Endothelial cell of umbilical vein (primary cell): ENCODE data around the gene MRPS16. TPM values are rescaled to one million over a fixed set of nuclear protein-coding genes. Genes with fewer than 3 reads are reported as not detected.

Experiments used
- BruUV-seq: library from RNA; stranded (reverse); fragments of 400-500 nt; replicated peaks from 2 replicates; lab custom pipeline; 2021; lab: Mats Ljungman, UMichigan
- CTCF ChIA-PET: fragments of 300-600, 350-600 bp; sonication (Branson Sonifier 250); formaldehyde crosslinking; loops from one replicate; lab custom pipeline; 2021; ENCODE audit warnings: antibody characterized with exemption, inconsistent platforms; lab: Charles Lee
- POLR2A ChIA-PET: fragments of 300-600, 350-600 bp; sonication (Branson Sonifier 250); formaldehyde crosslinking; loops from one replicate; lab custom pipeline; 2021; ENCODE audit warnings: antibody characterized with exemption, inconsistent platforms; lab: Charles Lee
- DNase-seq: peaks from one replicate; pipeline ENCODE4 v3.0.0-alpha.2; 2011; ENCODE audit warnings: low read depth, low spot score
- FAIRE-seq: peaks from 2 replicates; lab custom pipeline; 2011; peaks lifted over from hg19 to GRCh38; lab: Jason Lieb, UNC
- H2AFZ ChIP-seq: 2 replicates; pipeline ENCODE4 v1.6.0; 2012; ENCODE audit warnings: low read depth, low read length, control low read depth, inconsistent platforms
- H3K27ac ChIP-seq: 2 replicates; pipeline ENCODE4 v1.5.1; 2011; ENCODE audit warnings: low read depth, mild to moderate bottlenecking, control low read depth, low read length, moderate library complexity; ENCODE audit not compliant: insufficient read depth
- H3K27me3 ChIP-seq, 2 experiments: 2 replicates each; pipeline versions ENCODE4 v1.6.0 to v1.6.1; 2011; ENCODE audit warnings: low read length in 2 of 2, mixed read lengths in 1 of 2; ENCODE audit not compliant: control insufficient read depth in 2 of 2, insufficient read depth in 2 of 2
- H3K36me3 ChIP-seq, 2 experiments: 2 replicates in 1 of 2; 3 replicates in 1 of 2; pipeline ENCODE4 v1.5.1; 2011; ENCODE audit warnings: low read length in 2 of 2, mild to moderate bottlenecking in 1 of 2, moderate library complexity in 1 of 2; ENCODE audit not compliant: control insufficient read depth in 2 of 2, insufficient read depth in 2 of 2; ENCODE audit errors: extremely low read depth in 1 of 2
- H3K4me1 ChIP-seq: 3 replicates; pipeline ENCODE4 v1.5.1; 2011; ENCODE audit warnings: mild to moderate bottlenecking, low read length; ENCODE audit not compliant: control insufficient read depth, insufficient read depth; ENCODE audit errors: extremely low read depth
- H3K4me2 ChIP-seq: 2 replicates; pipeline ENCODE4 v1.6.1; 2011; ENCODE audit warnings: low read length, control low read depth, mixed read lengths; ENCODE audit not compliant: insufficient read depth
- H3K4me3 ChIP-seq, 3 experiments: fragments of 200-600 bp in 1 of 3; sonication (generic), shearing (Covaris generic) in 1 of 3; replicated peaks in 1 of 3; 2 replicates each; pipeline ENCODE4 v1.5.1; 2011 to 2016; ENCODE audit warnings: control low read depth in 3 of 3, low read length in 3 of 3, mild to moderate bottlenecking in 2 of 3, inconsistent platforms in 1 of 3, low read depth in 1 of 3, moderate library complexity in 1 of 3; ENCODE audit not compliant: insufficient read depth in 1 of 3
- H3K79me2 ChIP-seq: 2 replicates; pipeline ENCODE4 v1.6.0; 2012; ENCODE audit warnings: low read length, inconsistent platforms; ENCODE audit not compliant: control insufficient read depth, insufficient read depth
- H3K9ac ChIP-seq: replicated peaks from 2 replicates; pipeline ENCODE3; 2011; ENCODE audit warnings: low read length, control low read depth; ENCODE audit not compliant: insufficient read depth; ENCODE audit errors: extremely low read depth
- H3K9me1 ChIP-seq: replicated peaks from 3 replicates; pipeline ENCODE4 v1.6.0; 2011; ENCODE audit warnings: mild to moderate bottlenecking, low read length; ENCODE audit not compliant: control insufficient read depth, insufficient read depth; ENCODE audit errors: extremely low read depth
- H3K9me3 ChIP-seq: replicated peaks from 2 replicates; pipeline ENCODE4 v1.5.1; 2012; ENCODE audit warnings: low read length, inconsistent platforms; ENCODE audit not compliant: control insufficient read depth, insufficient read depth
- H4K20me1 ChIP-seq: replicated peaks from 2 replicates; pipeline ENCODE3; 2011; ENCODE audit warnings: mild to moderate bottlenecking, low read length; ENCODE audit not compliant: control insufficient read depth, insufficient read depth; ENCODE audit errors: extremely low read depth
- EZH2 ChIP-seq: IDR thresholded peaks from 2 replicates; pipeline ENCODE4 v1.6.1; 2012; ENCODE audit warnings: borderline replicate concordance, low read depth, mild to moderate bottlenecking, moderate library complexity, low read length, inconsistent platforms; ENCODE audit not compliant: severe bottlenecking
- FOS ChIP-seq: IDR thresholded peaks from 2 replicates; pipeline ENCODE4 v1.6.1; 2011; ENCODE audit warnings: mild to moderate bottlenecking, low read length, moderate library complexity, borderline replicate concordance; ENCODE audit not compliant: insufficient read depth
- GATA2 ChIP-seq: IDR thresholded peaks from 2 replicates; pipeline ENCODE4 v1.7.0; 2011; ENCODE audit warnings: low read depth, mild to moderate bottlenecking, moderate library complexity, mixed read lengths, low read length; ENCODE audit not compliant: insufficient read length, insufficient read depth
- JUN ChIP-seq: IDR thresholded peaks from 2 replicates; pipeline ENCODE4 v1.6.1; 2011; ENCODE audit warnings: borderline replicate concordance, low read depth; ENCODE audit not compliant: insufficient read length, insufficient read depth
- MAX ChIP-seq: IDR thresholded peaks from 2 replicates; pipeline ENCODE4 v1.6.1; 2011; ENCODE audit not compliant: insufficient read depth, insufficient read length
- MYC ChIP-seq: IDR thresholded peaks from one replicate; pipeline ENCODE4 v1.6.1; 2011; ENCODE audit warnings: mild to moderate bottlenecking, low read depth, low read length
- POLR2A ChIP-seq: IDR thresholded peaks from 2 replicates; pipeline ENCODE4 v1.6.1; 2012; ENCODE audit warnings: low read depth, mild to moderate bottlenecking, control low read depth, low read length
- POLR2AphosphoS5 ChIP-seq: IDR thresholded peaks from 2 replicates; pipeline ENCODE4 v1.6.1; 2012; ENCODE audit warnings: low read depth, mild to moderate bottlenecking, control low read depth, low read length, moderate library complexity; ENCODE audit not compliant: insufficient read depth
- dilution Hi-C: fragments of 300-500 bp; cut with MboI; formaldehyde crosslinking; loops from one replicate; pipeline ENCODE4 v1.15.0; 2019; ENCODE audit warnings: low sequenced_read_pairs; ENCODE audit not compliant: extremely low pct_ligation_motif_present
- intact Hi-C: fragments of 100-400 bp; cut with micrococcal nuclease; formaldehyde crosslinking; loops from one replicate; pipeline ENCODE4 v1.10.0; 2022
- polyA plus RNA-seq, 4 experiments: library from polyadenylated mRNA; depleted of rRNA in 3 of 4; stranded (reverse) in 3 of 4; unstranded in 1 of 4; fragments of >200 nt; gene quantifications; 2 replicates each; pipeline versions ENCODE4 v1.2.1 to v1.2.3, GENCODE V29; 2011 to 2012; ENCODE audit warnings: missing spikeins in 1 of 4
- total RNA-seq: library from RNA; stranded (reverse); gene quantifications from 2 replicates; pipeline ENCODE4 v1.2.3, GENCODE V29; 2021
- TF ChIP-seq, protein P1 (sequence below), 2 donors: IDR thresholded peaks; 1 replicate in 1 of 2; 2 replicates in 1 of 2; pipeline ENCODE4 v1.5.1; 2011; ENCODE audit warnings: low read length in 2 of 2, mild to moderate bottlenecking in 2 of 2, moderate library complexity in 2 of 2, control low read depth in 1 of 2, inconsistent platforms in 1 of 2, low read depth in 1 of 2; ENCODE audit not compliant: insufficient read depth in 1 of 2; ENCODE audit errors: extremely low read depth in 1 of 2

MRPS16 gene
- total and polyA plus RNA-seq, 2 donors (not counting 3 experiments of a cell fraction or from before 2014, with no cell fraction given): 86.0 to 161 TPM

DNA sequence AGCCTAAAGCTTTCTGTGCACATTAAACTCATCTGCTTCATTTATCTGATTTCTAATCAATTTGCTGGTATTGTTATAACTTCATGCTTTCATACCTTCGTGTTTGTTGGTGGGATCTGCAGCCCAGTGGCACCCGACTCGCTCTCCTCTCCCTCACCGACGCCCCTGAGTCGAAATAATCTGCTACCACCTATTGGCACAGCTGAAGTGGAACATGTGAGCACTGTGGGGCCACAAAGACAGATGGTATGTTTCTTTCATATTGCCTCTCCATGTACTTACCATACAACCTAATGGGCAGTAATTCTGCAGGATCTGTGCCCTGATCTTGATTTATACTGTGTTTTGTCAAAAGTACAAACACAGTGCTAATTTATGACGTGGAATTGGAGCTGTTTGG lies 17.7 kb downstream of the MRPS16 start:
- CTCF ChIA-PET: interaction anchor here (1.3 to 1.5 kb wide), 3 partner anchors 10 to 124 kb away, joined by 3 to 6 read pairs (median 5); partner anchors contain the start of gene CFAP70
- Histone ChIP-seq H3K36me3 (peaks cover 6 to 12% of the 10 kb centered on the region in 2 experiments), H3K27ac (no peak overlapping the region), H3K9ac (no peak overlapping the region), H3K27me3 (no peaks in the 10 kb centered on the region), H3K9me1 (no peaks in the 10 kb centered on the region), H4K20me1 (no peaks in the 10 kb centered on the region), H3K79me2 (no peaks in the 10 kb centered on the region), H2AFZ (no peak overlapping the region), H3K9me3 (no peaks in the 10 kb centered on the region), H3K4me3 (no peak overlapping the region), H3K4me1 (no peaks in the 10 kb centered on the region), H3K4me2 (no peak overlapping the region)
- DNase-seq: no peak
- no TSS peak for BruUV-seq
- no peak for FAIRE-seq
- intact Hi-C loops (no loop called here), dilution Hi-C loops (no loop called here)
- TF ChIP-seq POLR2A: no peak
- TF ChIP-seq, protein P1, sequence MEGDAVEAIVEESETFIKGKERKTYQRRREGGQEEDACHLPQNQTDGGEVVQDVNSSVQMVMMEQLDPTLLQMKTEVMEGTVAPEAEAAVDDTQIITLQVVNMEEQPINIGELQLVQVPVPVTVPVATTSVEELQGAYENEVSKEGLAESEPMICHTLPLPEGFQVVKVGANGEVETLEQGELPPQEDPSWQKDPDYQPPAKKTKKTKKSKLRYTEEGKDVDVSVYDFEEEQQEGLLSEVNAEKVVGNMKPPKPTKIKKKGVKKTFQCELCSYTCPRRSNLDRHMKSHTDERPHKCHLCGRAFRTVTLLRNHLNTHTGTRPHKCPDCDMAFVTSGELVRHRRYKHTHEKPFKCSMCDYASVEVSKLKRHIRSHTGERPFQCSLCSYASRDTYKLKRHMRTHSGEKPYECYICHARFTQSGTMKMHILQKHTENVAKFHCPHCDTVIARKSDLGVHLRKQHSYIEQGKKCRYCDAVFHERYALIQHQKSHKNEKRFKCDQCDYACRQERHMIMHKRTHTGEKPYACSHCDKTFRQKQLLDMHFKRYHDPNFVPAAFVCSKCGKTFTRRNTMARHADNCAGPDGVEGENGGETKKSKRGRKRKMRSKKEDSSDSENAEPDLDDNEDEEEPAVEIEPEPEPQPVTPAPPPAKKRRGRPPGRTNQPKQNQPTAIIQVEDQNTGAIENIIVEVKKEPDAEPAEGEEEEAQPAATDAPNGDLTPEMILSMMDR (IDR thresholded peaks at IDR 0.05; ENCODE audit: extremely low read depth in 1 of 2, insufficient read depth in 1 of 2, low read depth in 1 of 2, low read length in 2 of 2): no peak
- no peak for TF ChIP-seq EZH2
- no peak for TF ChIP-seq MAX
- TF ChIP-seq JUN: no peak
- POLR2A ChIA-PET: interaction anchor here (1.3 kb wide), 1 partner anchor 12 kb away, joined by 3 read pairs; the partner anchor contains the start of gene DNAJC9

GRCh38 chr10:73233883-73234282 lies 18.6 kb downstream of the MRPS16 start:
- Histone ChIP-seq H3K9me1 (no peaks in the 10 kb centered on the region), H4K20me1 (no peaks in the 10 kb centered on the region), H3K9ac (no peak overlapping the region), H2AFZ (no peak overlapping the region), H3K4me1 (no peaks in the 10 kb centered on the region), H3K36me3 (peaks cover 2 to 9% of the 10 kb centered on the region in 2 experiments), H3K9me3 (no peaks in the 10 kb centered on the region), H3K4me3 (no peak overlapping the region), H3K79me2 (no peaks in the 10 kb centered on the region), H3K4me2 (no peak overlapping the region), H3K27me3 (no peaks in the 10 kb centered on the region), H3K27ac (no peak overlapping the region)
- FAIRE-seq (no peak), DNase-seq (no peak)
- POLR2A ChIA-PET: interaction anchor here (1.3 kb wide), 1 partner anchor 13 kb away, joined by 3 read pairs; the partner anchor contains the start of gene DNAJC9
- intact Hi-C loops (no loop called here), dilution Hi-C loops (no loop called here)
- BruUV-seq: no TSS peak
- CTCF ChIA-PET: interaction anchor here (1.1 to 1.5 kb wide), 4 partner anchors 11 to 125 kb away, joined by 3 to 6 read pairs (median 4); partner anchors contain the start of gene CFAP70
- no peak for TF ChIP-seq EZH2
- TF ChIP-seq JUN: no peak
- TF ChIP-seq MAX: no peak
- TF ChIP-seq FOS: no peak
- no peak for TF ChIP-seq POLR2A
- no peak for TF ChIP-seq POLR2AphosphoS5
- TF ChIP-seq MYC: no peak
- TF ChIP-seq GATA2: no peak
- TF ChIP-seq, protein P1 (IDR thresholded peaks at IDR 0.05; ENCODE audit: extremely low read depth in 1 of 2, insufficient read depth in 1 of 2, low read depth in 1 of 2, low read length in 2 of 2): no peak
